Right lobe of liver (tissue), 4 donors: Measurements from ENCODE around the gene YTHDC1.

Source experiments
- CTCF ChIP-seq, 4 donors: fragments of 200-600 bp in 3 of 4; fragments of 450-650 bp in 1 of 4; IDR thresholded peaks; one replicate each; pipeline versions ENCODE4 v1.5.1 to v1.8.0; 2016 to 2022; ENCODE audit warnings: antibody characterized with exemption in 4 of 4, mild to moderate bottlenecking in 2 of 4
- POLR2A ChIP-seq: fragments of 450-650 bp; IDR thresholded peaks from one replicate; pipeline ENCODE4 v1.6.1; 2017; ENCODE audit warnings: antibody characterized with exemption, mild to moderate bottlenecking
- donor health status: DM: no; HTN: no; CAD: no.
- donor health status: DM: no; HTN: no; CAD: no.
- donor health status: DM: no; HTN: yes; CAD: no.

- TF ChIP-seq POLR2A: no peak
- TF ChIP-seq CTCF (IDR thresholded peaks at IDR 0.05): no peak
These were observed 22.7 kb upstream of the YTHDC1 start for GRCh38 chr4:68372588-68372987.
